Erythroblast (primary cell): ENCODE data around the gene BIRC2.
A peak's percentile ranks its signal among the peaks of the same experiment; 100 is the strongest.

ENCODE experiments used
- DNase-seq, 2 experiments: peaks; one replicate each; lab custom pipeline; 2025; lab: John Stamatoyannopoulos, UW
- GATA1 ChIP-seq: IDR thresholded peaks from 2 replicates; pipeline ENCODE4 v1.6.1; 2011; ENCODE audit warnings: low read depth, mild to moderate bottlenecking, control low read depth, low read length, moderate library complexity
- POLR2A ChIP-seq: IDR thresholded peaks from 2 replicates; pipeline ENCODE4 v1.6.1; 2011; ENCODE audit warnings: mild to moderate bottlenecking, low read length

Gene BIRC2

DNA sequence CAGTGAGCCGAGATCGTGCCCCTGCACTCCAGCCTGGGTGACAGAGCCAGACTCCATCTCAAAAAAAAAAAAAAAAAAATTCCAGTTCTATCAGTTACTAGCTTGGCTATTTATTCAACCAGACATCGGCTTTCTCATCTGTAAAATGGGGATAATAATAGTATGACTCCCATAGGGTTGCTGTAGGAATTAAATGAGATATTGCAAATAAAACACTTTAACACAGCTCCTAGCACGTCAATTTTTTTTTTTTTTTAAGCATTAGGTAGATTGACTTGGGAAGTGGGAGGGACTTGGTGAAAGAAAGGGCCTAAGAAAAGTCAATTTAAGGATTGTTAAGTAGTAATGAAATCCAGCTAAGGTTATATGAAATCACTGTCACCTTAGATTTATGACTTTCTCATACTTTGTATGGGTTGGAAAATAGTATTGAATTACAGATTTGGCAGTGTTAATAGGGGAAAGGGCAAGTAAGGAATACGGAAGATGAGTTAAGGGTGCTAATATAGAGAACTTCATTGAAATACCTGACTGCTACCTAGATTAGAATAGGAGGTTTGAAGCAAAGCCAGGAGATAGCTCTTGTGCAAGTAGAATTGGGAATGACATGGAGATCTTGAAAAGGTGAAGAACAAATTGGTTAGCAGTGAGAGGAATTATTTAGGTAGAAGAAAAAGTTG lies 28.8 kb downstream of the BIRC2 start:
- no peak for DNase-seq
- TF ChIP-seq GATA1 (no peak), POLR2A (no peak)

GRCh38 chr11:102377891-102378290 lies 30.9 kb downstream of the BIRC2 start:
- no peak for TF ChIP-seq POLR2A
- no peak for TF ChIP-seq GATA1
- no peak for DNase-seq

GRCh38 chr11:102378818-102379217 lies 31.8 kb downstream of the BIRC2 start:
- TF ChIP-seq POLR2A, result no peak
- no peak for TF ChIP-seq GATA1

DNA sequence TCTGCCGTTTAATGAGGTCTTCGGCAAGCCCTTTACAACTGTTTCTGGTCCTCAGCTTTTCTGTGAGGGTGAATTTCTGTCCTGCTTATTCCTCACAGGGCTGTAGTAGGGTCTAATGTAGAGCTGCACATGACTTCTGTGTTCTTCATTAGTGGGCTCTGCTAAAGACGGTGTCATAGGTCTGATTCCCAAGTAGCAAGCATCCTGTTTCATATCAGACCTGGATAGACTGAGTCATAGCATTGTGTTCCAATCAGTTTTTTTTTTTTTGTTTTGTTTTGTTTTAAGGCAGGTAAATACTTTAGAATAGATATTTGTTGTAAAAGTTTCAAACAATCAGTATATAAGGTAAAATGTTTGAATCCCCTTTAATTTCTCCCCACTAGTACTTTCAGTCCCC lies 35.4 kb downstream of the BIRC2 start:
- DNase-seq, result no peak
- no peak for TF ChIP-seq POLR2A
- no peak for TF ChIP-seq GATA1

More at GRCh38 chr11:102378818-102379217, 31.8 kb downstream of the BIRC2 start:
- DNase-seq, result no peak

DNA sequence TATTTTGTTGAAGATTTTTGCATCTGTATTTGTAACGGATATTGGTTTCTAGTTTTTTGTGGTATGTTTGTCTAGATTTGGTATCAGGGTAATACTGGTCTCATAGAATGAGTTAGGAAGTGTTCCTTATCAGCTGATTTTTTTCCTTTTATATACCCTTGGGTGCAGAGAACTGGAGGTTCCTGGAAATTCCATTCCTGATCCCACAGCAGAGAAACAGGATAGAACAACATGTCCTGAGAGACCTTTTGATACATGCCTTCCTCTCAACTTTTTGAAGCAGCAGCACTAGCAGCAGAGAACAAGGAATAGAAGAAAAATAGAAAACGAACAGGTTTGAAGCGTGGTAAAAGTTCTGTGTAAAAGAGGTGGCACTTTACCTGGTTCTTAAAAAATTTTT lies 36.8 kb downstream of the BIRC2 start:
- TF ChIP-seq GATA1 (no peak), POLR2A (no peak)
- DNase-seq, result no peak

DNA sequence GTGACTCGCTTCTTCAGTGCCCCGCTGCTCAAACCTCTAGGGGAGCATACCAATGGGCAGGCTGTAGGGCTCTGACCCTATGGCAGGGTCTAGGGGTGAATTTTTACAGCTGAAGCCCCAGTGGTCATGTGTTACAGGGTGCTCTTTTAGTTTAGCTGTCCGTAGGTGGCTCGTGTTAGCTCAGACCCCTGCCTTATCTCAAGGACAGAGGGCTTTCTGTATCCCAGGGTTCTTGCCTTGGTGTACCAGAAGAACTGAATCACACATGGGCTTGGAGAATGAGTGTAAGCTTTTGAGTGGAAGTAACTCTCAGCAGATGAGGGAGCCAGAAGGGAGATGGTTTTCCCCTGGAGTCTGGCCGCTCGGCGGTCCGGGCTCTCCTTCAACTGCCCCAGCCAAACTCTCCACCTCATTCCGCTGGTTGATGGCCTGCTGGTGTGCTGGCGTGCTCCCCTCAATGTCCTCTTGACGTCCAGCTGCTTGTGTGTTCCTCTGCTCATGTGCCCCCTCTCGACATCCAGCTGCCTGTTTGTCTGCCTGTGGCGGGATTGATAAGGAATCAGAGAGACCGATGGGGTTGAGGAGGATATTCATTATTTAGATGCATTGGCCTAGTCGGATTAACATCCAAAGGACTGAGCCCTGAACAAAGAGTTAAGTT lies 37.5 kb downstream of the BIRC2 start:
- peak; percentile 30 to 75 for DNase-seq
- TF ChIP-seq GATA1, result no peak
- TF ChIP-seq POLR2A, result no peak

DNA sequence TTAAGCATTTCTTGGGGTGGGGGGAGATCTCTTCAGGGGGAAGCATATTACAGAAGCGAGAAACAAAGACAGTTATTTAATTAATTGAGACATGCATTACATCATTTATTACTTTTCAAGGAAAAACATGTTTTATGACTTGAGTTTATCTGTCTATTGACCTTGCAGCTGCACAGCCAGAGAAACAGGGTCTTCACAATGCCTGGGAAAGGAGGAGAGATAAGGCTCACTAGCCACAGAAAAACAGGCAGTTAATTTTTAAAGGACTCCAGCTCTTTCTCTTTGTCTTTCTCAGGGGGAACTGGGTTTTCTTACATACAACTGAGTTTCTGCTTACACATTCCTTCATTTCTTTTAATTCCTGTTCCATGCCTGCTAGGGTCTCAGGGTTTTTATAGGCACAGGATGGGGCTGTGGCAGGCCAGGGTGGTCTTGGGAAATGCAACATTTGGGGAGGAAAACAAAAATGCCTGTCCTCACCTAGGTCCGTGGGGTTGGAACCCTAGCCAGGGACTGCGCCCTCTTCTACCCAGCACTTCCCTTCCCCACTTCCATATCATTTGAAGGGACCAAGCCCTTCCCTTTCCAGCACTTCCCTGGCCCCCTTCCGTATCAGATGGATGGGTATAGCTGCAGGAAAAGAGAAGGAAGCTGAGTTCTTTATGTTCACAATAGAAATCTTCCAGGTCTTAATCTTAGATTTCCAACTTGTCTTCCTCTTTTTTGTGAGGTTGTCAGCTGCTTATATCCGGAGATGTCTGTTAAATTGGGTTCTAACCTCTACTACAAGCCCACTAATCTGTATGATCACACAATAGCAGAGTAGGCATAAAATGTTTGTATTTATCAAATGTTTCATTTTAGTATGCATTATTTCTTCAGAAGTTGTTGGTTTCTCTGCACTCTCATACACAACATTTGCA lies 38.3 kb downstream of the BIRC2 start:
- DNase-seq, result peak in 1 of 2 experiments; percentile 46
- TF ChIP-seq GATA1 (no peak), POLR2A (no peak)

- no peak for DNase-seq
- TF ChIP-seq GATA1 (no peak), POLR2A (no peak)
Observed at GRCh38 chr11:102386136-102386734, 39.2 kb downstream of the BIRC2 start.

DNA sequence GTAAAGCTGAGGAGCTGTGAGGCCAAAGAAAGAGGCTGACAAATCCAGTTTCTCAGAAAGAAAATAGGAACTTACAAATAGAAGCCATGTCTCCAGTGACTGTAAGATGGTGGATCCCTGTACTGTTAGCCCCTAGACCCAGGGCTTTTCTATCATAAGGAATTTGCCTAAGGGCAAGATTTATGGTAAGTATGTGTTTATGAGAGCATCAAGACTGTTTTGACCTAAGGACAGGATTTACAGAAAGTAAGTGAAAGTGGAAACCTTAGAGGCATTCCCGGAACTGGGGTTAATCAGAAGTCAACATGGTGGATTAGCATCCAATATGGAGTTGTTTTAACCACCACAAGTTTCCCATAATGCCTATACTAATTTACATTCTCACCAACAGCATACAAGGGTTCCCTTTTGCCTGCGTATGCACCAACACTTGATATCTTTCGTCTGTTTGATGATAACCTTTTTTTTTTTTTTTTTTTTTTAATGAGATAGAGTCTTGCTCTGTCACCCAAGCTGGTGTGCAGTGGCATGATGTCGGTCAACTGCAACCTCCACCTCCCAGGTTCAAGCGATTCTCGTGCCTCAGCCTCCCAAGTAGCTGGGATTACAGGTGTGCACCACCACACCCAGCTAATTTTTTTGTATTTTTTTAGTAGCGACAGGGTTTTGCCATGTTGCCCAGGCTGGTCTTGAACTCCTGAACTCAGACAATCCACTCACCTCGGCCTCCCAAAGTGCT lies 40.2 kb downstream of the BIRC2 start:
- no peak for TF ChIP-seq POLR2A
- TF ChIP-seq GATA1, result no peak
- no peak for DNase-seq

- TF ChIP-seq GATA1 (no peak), POLR2A (no peak)
- no peak for DNase-seq
Observed at GRCh38 chr11:102389253-102389652, 42.2 kb downstream of the BIRC2 start.

GRCh38 chr11:102390667-102391465 lies 43.9 kb downstream of the BIRC2 start:
- peak; percentile 70 to 75 for DNase-seq
- TF ChIP-seq GATA1 (no peak), POLR2A (no peak)
